Fibroblast of lung (primary cell): ENCODE results near the gene SLC35E1. TPM values are rescaled to one million over a fixed set of nuclear protein-coding genes. Genes with fewer than 3 reads are reported as not detected.

Source experiments
- DNase-seq, 2 donors: peaks; one replicate each; pipeline versions ENCODE4 v3.0.0 to v3.0.0-alpha.2; 2010; ENCODE audit warnings: low read depth in 2 of 2
- H2AFZ ChIP-seq: 2 replicates; pipeline ENCODE4 v1.5.1; 2012; ENCODE audit warnings: low read length, control low read depth, inconsistent platforms
- H3K27ac ChIP-seq: 2 replicates; pipeline ENCODE4 v1.5.1; 2011; ENCODE audit warnings: low read length, control low read depth; ENCODE audit not compliant: insufficient read depth
- H3K27me3 ChIP-seq: 2 replicates; pipeline ENCODE4 v1.5.1; 2011; ENCODE audit warnings: mild to moderate bottlenecking, low read length; ENCODE audit not compliant: control insufficient read depth, insufficient read depth
- H3K36me3 ChIP-seq: 2 replicates; pipeline ENCODE4 v1.5.1; 2011; ENCODE audit warnings: low read length; ENCODE audit not compliant: control insufficient read depth, insufficient read depth
- H3K4me1 ChIP-seq: 2 replicates; pipeline ENCODE4 v1.5.1; 2011; ENCODE audit warnings: low read length; ENCODE audit not compliant: control insufficient read depth, insufficient read depth; ENCODE audit errors: extremely low read depth
- H3K4me2 ChIP-seq: 2 replicates; pipeline ENCODE4 v1.5.1; 2011; ENCODE audit warnings: low read length, control low read depth; ENCODE audit not compliant: insufficient read depth; ENCODE audit errors: extremely low read depth
- H3K4me3 ChIP-seq, 4 experiments: fragments of 200-600 bp in 1 of 4; sonication (generic) in 1 of 4; replicated peaks in 1 of 4; 2 replicates each; pipeline ENCODE4 v1.5.1; 2011 to 2016; ENCODE audit warnings: low read length in 4 of 4, low read depth in 3 of 4, mild to moderate bottlenecking in 3 of 4, control low read depth in 2 of 4, inconsistent platforms in 1 of 4, mixed read lengths in 1 of 4; ENCODE audit not compliant: insufficient read depth in 1 of 4; ENCODE audit errors: control extremely low read depth in 1 of 4
- H3K79me2 ChIP-seq: 2 replicates; pipeline ENCODE4 v1.5.1; 2012; ENCODE audit warnings: mild to moderate bottlenecking, low read length, inconsistent platforms; ENCODE audit not compliant: control insufficient read depth, insufficient read depth
- H3K9ac ChIP-seq: 2 replicates; pipeline ENCODE4 v1.5.1; 2011; ENCODE audit warnings: mild to moderate bottlenecking, low read length, control low read depth; ENCODE audit not compliant: insufficient read depth
- H3K9me3 ChIP-seq: 2 replicates; pipeline ENCODE4 v1.5.1; 2012; ENCODE audit warnings: low read depth, low read length; ENCODE audit not compliant: control insufficient read depth, insufficient read depth
- H4K20me1 ChIP-seq: 2 replicates; pipeline ENCODE4 v1.5.1; 2011; ENCODE audit warnings: low read length; ENCODE audit not compliant: control insufficient read depth, insufficient read depth; ENCODE audit errors: extremely low read depth
- EZH2 ChIP-seq: IDR thresholded peaks from 2 replicates; pipeline ENCODE4 v1.5.1; 2012; ENCODE audit warnings: low read length, control low read depth, mild to moderate bottlenecking; ENCODE audit errors: missing control alignments
- polyA plus RNA-seq, 2 donors: library from polyadenylated mRNA; depleted of rRNA in 1 of 2; stranded (reverse) in 1 of 2; unstranded in 1 of 2; fragments of >200 nt; gene quantifications; 2 replicates each; pipeline ENCODE4 v1.2.1, GENCODE V29; 2011 to 2012; ENCODE audit warnings: missing spikeins in 1 of 2
- total RNA-seq: library from RNA; depleted of rRNA; stranded (reverse); fragments of >200 nt; gene quantifications from 2 replicates; pipeline ENCODE4 v1.2.1, GENCODE V29; 2014
- TF ChIP-seq, protein P1 (sequence below), 2 donors: IDR thresholded peaks in 1 of 2; conservative IDR thresholded peaks in 1 of 2; 1 replicate in 1 of 2; 2 replicates in 1 of 2; pipeline ENCODE4 v1.5.1; 2011 to 2012; ENCODE audit warnings: low read length in 2 of 2, control low read depth in 1 of 2, inconsistent platforms in 1 of 2, low read depth in 1 of 2, mild to moderate bottlenecking in 1 of 2

The SLC35E1 gene
- total and polyA plus RNA-seq, 2 donors (not counting 1 experiment from before 2014, with no cell fraction given) = 19.0 to 36.1 TPM

DNA sequence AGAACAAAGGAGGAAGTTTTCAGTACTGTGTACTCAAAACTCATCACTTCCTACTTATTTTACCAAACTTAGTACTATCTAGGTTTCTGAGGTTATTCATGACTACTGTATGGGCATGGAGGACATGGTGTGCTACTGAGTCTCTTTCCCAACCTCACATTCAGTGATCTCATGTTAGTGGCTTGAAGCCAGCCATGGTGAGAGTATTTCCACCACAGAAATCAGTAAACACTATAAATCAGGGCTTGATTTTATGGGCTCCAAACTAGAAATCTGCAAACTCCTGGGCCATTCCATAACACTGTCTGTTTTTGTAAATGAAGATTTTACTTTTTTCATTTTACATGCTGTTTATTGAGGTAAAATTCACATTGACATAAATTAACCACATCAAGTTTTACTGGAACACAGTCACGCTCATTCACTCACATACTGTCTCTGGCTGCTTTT lies 36.1 kb upstream of the SLC35E1 start:
- no peak overlapping the region for H3K27ac ChIP-seq
- peaks cover 1% of the 10 kb centered on the region for H3K36me3 ChIP-seq
- no peak overlapping the region for H3K4me2 ChIP-seq
- peaks cover 6% of the 10 kb centered on the region for H3K4me1 ChIP-seq
- no peaks in the 10 kb centered on the region for H3K27me3 ChIP-seq
- no peaks in the 10 kb centered on the region for H3K9me3 ChIP-seq
- no peak overlapping the region for H3K9ac ChIP-seq
- DNase-seq = peak; percentile 78 to 91
- no peaks in the 10 kb centered on the region for H4K20me1 ChIP-seq
- H2AFZ ChIP-seq = no peak overlapping the region
- H3K4me3 ChIP-seq = no peak overlapping the region
- TF ChIP-seq, protein P1, sequence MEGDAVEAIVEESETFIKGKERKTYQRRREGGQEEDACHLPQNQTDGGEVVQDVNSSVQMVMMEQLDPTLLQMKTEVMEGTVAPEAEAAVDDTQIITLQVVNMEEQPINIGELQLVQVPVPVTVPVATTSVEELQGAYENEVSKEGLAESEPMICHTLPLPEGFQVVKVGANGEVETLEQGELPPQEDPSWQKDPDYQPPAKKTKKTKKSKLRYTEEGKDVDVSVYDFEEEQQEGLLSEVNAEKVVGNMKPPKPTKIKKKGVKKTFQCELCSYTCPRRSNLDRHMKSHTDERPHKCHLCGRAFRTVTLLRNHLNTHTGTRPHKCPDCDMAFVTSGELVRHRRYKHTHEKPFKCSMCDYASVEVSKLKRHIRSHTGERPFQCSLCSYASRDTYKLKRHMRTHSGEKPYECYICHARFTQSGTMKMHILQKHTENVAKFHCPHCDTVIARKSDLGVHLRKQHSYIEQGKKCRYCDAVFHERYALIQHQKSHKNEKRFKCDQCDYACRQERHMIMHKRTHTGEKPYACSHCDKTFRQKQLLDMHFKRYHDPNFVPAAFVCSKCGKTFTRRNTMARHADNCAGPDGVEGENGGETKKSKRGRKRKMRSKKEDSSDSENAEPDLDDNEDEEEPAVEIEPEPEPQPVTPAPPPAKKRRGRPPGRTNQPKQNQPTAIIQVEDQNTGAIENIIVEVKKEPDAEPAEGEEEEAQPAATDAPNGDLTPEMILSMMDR (conservative IDR thresholded peaks at IDR 0.05 in 1 of 2, IDR thresholded peaks at IDR 0.05 in 1 of 2; ENCODE audit: low read depth in 1 of 2, low read length in 2 of 2) = no peak
- no peak for TF ChIP-seq EZH2
- H3K79me2 ChIP-seq = peaks cover 84% of the 10 kb centered on the region

DNA sequence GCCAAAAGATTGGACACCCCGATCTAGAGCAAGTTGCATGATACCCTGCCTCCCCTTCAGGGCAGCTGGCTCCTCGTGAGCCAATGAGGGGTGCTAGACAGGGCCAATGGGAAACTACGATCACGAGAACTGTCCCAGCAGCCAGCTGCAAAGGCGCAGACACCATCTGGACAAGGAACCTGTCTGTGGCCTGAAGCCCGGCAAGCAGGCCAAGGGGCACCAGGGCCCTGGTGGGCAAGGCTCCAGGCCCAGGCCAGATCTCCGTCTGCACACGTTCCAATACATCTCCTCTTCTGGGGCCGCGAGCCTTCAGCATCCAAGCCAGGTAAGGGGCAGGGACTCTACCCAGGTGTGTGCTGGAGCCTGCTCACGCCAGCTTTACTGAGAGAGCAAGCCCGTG lies 35.6 kb upstream of the SLC35E1 start:
- TF ChIP-seq EZH2 = no peak
- TF ChIP-seq, protein P1 (conservative IDR thresholded peaks at IDR 0.05 in 1 of 2, IDR thresholded peaks at IDR 0.05 in 1 of 2; ENCODE audit: low read depth in 1 of 2, low read length in 2 of 2) = no peak
- Histone ChIP-seq H3K27me3 (no peaks in the 10 kb centered on the region), H3K4me3 (no peak overlapping the region), H3K36me3 (peaks cover 1% of the 10 kb centered on the region), H3K4me1 (peaks cover 6% of the 10 kb centered on the region), H3K9me3 (no peaks in the 10 kb centered on the region), H4K20me1 (no peaks in the 10 kb centered on the region), H3K79me2 (peaks cover 84% of the 10 kb centered on the region), H3K27ac (no peak overlapping the region), H3K9ac (no peak overlapping the region), H2AFZ (no peak overlapping the region), H3K4me2 (no peak overlapping the region)
- DNase-seq = no peak

GRCh38 chr19:16605553-16605994 lies 33.4 kb upstream of the SLC35E1 start:
- no peak overlapping the region for H2AFZ ChIP-seq
- no peak overlapping the region for H3K4me2 ChIP-seq
- TF ChIP-seq EZH2 = no peak
- TF ChIP-seq, protein P1 (conservative IDR thresholded peaks at IDR 0.05 in 1 of 2, IDR thresholded peaks at IDR 0.05 in 1 of 2; ENCODE audit: low read depth in 1 of 2, low read length in 2 of 2) = no peak
- no peaks in the 10 kb centered on the region for H3K9me3 ChIP-seq
- H3K4me1 ChIP-seq = peaks cover 6% of the 10 kb centered on the region
- no peak overlapping the region for H3K4me3 ChIP-seq
- H3K79me2 ChIP-seq = peaks cover 82% of the 10 kb centered on the region
- DNase-seq = peak in 1 of 2 donors; percentile 38
- peaks cover 1% of the 10 kb centered on the region for H3K36me3 ChIP-seq
- H3K9ac ChIP-seq = no peak overlapping the region
- no peak overlapping the region for H3K27ac ChIP-seq
- no peaks in the 10 kb centered on the region for H4K20me1 ChIP-seq
- no peaks in the 10 kb centered on the region for H3K27me3 ChIP-seq
